Measurements from ENCODE around the gene TEK.
"Not testable (repeated sequence)": the region's sequence is repeated elsewhere in the genome, so short reads cannot be mapped to it uniquely, and the experiment has no call there.

TEK gene

GRCh38 chr9:27108981-27109541 is at the start of gene TEK:
Gene TEK, plus strand, starts transcription at chr9:27109225. Its CDS starts 366 bp downstream, at chr9:27109591.
- DNase-seq (ENCODE audit: low read depth) = no peak

GRCh38 chr9:27059412-27059811 is 49.6 kb upstream of the TEK start:
- no peak for DNase-seq (ENCODE audit: low read depth)

GRCh38 chr9:27059907-27060306 is 49.1 kb upstream of the TEK start:
- DNase-seq (ENCODE audit: low read depth) = no peak

GRCh38 chr9:27065288-27065687 is 43.7 kb upstream of the TEK start:
- DNase-seq (ENCODE audit: low read depth) = no peak

GRCh38 chr9:27073841-27074728 is 34.9 kb upstream of the TEK start:
- no peak for DNase-seq (ENCODE audit: low read depth)

GRCh38 chr9:27078685-27079084 is 30.3 kb upstream of the TEK start:
- DNase-seq (ENCODE audit: low read depth) = no peak

GRCh38 chr9:27085456-27085855 is 23.6 kb upstream of the TEK start:
- DNase-seq (ENCODE audit: low read depth) = no peak

- peak; percentile 45 for DNase-seq (ENCODE audit: low read depth)
These were observed 22.0 kb upstream of the TEK start for GRCh38 chr9:27086818-27087680.

GRCh38 chr9:27088981-27089380 is 20.0 kb upstream of the TEK start:
- peak; percentile 35 for DNase-seq (ENCODE audit: low read depth)

- DNase-seq (ENCODE audit: low read depth) = no peak
These were observed 19.3 kb upstream of the TEK start for GRCh38 chr9:27089706-27090105.

GRCh38 chr9:27090231-27090630 is 18.8 kb upstream of the TEK start:
- DNase-seq (ENCODE audit: low read depth) = no peak

- DNase-seq (ENCODE audit: low read depth) = no peak
These were observed 18.3 kb upstream of the TEK start for GRCh38 chr9:27090711-27091110.

GRCh38 chr9:27092496-27092895 is 16.5 kb upstream of the TEK start:
- not testable (repeated sequence) for DNase-seq (ENCODE audit: low read depth)

- DNase-seq (ENCODE audit: low read depth) = not testable (repeated sequence)
These were observed 15.5 kb upstream of the TEK start for GRCh38 chr9:27093384-27094067.

GRCh38 chr9:27094640-27095298 is 14.3 kb upstream of the TEK start:
- DNase-seq (ENCODE audit: low read depth) = no peak

- DNase-seq (ENCODE audit: low read depth) = no peak
These were observed 1.8 kb upstream of the TEK start for GRCh38 chr9:27107241-27107640.

GRCh38 chr9:27109621-27110020 is 596 bp downstream of the TEK start:
- no peak for DNase-seq (ENCODE audit: low read depth)

- DNase-seq (ENCODE audit: low read depth) = no peak
These were observed 1.2 kb downstream of the TEK start for GRCh38 chr9:27110181-27110580.

GRCh38 chr9:27112235-27112634 is 3.2 kb downstream of the TEK start:
- DNase-seq (ENCODE audit: low read depth) = no peak

GRCh38 chr9:27117489-27118135 is 8.6 kb downstream of the TEK start:
- no peak for DNase-seq (ENCODE audit: low read depth)

- no peak for DNase-seq (ENCODE audit: low read depth)
These were observed 9.9 kb downstream of the TEK start for GRCh38 chr9:27118916-27119315.

All from HS-27A (cell line).